NCI-H345 (cell line): ENCODE data around the gene C11orf21.

Source experiments
- DNase-seq: peaks from one replicate; lab custom pipeline; 2025; lab: John Stamatoyannopoulos, UW

C11orf21 gene

DNA sequence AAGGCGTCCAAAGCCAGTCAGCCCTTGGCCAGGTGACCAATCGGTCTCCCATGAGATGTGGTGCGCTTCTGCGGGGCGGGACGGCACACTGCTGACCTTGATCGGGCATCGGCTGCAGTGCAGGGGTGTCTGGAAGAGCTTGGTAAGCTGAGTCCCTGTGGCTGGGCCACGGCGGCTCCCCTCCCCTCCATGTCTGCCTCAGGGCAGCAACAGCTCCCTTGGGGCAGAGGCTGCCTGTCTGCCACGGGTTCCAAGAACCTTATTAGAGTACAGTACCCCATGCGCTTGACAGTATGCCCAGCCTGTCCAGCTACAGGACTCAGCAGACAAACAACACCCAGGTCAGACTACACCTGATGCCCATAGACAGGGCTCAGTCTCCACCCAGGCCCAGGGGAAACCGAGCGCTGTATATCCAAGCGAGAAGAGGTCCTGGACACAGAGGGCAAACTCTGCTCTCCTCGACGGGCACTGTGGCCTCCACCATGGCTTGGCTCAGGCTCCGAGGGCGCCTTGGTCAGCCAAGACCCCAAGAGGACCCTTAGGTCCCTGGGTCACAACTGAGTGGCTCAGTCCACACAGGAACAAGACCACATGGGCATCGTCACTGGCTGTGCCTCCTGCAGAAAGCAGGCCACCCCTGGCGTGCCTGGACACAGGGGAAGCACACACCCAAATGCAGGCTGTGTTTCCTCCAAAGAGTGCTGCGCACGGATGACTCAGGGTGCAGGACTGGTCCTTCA lies 19.0 kb upstream of the C11orf21 start:
- DNase-seq, result no peak

GRCh38 chr11:2319791-2320472 lies 18.2 kb upstream of the C11orf21 start:
- DNase-seq, result no peak

DNA sequence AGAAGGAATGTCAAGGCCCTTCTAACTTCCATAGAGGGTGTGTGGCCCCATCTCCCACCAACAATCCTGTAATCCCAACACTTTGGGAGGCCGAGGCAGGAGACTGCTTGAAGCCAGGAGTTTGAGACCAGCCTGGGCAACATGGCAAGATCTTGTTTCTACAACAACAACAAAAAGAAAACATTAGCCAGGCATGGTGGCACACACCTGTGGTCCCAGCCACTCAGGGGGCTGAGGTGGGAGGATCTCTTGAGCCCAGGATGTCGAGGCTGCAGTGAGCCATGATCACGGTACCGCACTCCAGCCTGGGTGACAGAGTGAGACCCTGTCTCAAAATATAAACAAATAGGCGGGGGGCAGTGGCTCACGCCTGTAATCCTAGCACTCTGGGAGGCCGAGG lies 17.0 kb upstream of the C11orf21 start:
- no peak for DNase-seq

DNA sequence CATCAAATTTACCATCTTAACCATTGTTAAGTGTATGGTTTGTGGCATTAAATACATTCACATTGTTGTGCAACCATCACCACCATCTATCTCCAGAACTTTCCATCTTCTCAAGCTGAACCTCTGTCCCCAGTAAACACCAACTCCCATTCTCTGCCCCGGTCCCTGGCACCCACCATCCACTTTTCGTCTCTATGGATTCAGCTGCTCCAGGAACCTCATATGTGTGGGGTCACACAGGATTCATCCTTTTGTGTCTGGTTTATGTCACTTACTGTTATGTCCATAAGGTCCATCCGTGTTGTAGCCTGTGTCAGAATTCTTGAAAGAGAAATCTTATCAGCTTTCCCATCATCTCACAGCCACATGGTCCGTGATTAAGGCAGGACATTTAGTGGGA lies 16.4 kb upstream of the C11orf21 start:
- DNase-seq, result no peak

GRCh38 chr11:2317354-2318050 lies 15.8 kb upstream of the C11orf21 start:
- DNase-seq, result no peak

DNA sequence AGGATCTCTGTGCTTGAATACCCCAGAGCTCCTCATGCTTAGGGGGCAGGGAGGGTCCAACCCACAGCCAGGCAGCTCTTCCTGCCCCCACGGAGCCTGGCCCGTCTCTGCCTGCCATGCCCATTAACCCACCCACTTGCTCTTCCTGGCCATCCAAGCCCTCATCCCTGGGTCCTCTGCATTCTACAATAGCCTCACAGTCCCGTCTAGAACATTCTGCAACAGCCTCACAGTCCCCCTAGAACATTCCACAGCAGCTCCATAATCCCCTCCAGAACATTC lies 15.2 kb upstream of the C11orf21 start:
- no peak for DNase-seq

- DNase-seq, result no peak
Measured at GRCh38 chr11:2316169-2316962, 14.6 kb upstream of the C11orf21 start.

DNA sequence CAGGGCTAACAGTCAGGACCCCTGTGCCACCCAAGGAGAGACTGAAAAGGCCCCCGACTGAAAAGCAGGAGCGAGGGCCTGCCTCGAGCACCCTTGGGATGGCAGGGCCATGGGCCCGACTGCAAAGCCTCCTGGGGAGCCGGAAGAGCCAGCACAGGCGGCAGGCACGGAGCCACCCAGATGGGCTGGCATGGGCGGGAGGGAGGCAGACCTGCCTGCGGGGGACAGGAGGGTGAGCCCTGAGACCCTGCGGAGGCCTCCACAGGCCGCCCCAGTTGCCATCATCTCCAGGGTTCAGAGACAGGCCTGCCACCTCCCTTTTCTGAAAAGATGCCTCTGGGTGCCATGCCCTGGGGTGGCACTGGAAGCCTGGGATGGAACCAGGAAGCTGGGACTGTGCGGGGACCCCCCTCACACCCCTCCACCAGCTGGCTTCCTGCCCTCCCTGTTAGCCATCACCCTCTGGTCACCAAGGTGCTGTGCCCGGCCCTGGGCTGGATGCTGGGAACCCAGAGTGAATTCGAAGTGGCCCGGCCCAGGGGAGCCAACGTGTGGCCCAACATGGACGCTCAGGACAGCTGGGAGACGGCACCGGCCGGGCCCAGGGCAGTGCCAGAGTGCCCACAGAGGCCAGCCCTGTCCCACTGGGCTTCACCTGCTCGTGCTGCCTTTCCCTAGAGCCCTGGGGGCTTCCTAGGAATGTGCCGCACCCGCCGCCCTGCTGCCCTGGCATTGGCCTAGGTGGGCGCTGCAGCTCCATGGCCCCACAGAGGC lies 13.9 kb upstream of the C11orf21 start:
- DNase-seq, result no peak

DNA sequence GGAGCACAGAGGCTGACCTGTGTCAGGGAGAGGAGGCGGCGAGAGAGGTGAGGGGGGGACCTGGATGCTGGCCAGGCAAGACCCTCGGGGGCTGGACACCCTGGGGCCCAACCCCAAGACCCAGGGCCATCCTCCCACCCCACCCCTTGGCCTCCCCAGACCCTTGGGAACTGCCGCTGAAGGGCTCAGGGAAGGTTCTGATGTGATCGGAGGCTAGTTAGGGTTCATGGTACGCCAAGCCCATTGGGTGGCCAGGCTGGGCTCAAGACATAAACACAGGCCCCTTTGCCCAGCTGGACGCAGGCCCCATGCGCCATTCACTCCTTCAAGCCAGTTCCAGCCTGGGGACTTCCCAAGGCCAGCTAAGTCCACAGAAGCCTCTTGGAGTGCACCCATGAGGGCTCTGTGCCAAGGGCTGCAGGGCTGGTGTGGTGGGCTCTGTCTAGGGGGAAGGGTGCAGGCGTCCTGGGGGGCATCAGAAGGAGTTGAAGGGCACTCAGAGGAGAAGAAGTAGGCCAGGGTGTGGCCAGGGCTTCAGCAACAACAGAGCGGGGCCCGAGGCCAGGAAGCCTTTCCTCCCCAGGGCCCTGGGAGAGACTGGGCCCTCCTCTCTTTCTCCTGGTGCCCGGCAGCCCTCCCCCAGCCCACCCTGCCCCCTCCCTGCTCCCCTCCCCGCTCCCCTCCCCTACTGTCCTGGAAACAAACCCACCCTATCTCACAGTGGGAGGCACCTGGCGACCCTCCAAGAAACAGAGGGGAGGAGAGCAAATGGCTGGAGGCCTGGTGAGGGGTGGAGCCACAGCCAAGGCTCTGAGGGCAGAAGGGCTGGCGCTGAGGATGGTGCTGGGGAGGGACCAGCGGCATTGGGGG lies 13.0 kb upstream of the C11orf21 start:
- DNase-seq, result peak; percentile 72

DNA sequence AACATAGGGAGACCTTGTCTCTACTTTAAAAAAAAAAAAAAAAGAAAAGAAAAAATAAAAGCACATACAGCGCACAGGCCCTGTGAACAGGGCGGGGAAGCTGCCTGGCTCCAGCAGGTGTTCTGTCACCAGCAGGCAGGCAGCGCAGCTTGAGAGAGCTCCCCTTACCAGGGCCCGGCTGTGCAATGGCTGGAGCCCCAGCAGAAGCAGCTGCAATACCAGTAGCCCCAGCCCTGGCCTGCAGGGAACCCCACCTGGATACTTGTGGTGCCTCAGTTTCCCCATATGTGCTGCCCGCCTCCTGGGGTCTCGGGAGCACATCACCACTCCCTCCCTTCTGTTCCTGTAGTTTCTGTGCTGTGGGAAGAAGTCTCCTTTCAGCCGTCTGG lies 12.4 kb upstream of the C11orf21 start:
- no peak for DNase-seq

DNA sequence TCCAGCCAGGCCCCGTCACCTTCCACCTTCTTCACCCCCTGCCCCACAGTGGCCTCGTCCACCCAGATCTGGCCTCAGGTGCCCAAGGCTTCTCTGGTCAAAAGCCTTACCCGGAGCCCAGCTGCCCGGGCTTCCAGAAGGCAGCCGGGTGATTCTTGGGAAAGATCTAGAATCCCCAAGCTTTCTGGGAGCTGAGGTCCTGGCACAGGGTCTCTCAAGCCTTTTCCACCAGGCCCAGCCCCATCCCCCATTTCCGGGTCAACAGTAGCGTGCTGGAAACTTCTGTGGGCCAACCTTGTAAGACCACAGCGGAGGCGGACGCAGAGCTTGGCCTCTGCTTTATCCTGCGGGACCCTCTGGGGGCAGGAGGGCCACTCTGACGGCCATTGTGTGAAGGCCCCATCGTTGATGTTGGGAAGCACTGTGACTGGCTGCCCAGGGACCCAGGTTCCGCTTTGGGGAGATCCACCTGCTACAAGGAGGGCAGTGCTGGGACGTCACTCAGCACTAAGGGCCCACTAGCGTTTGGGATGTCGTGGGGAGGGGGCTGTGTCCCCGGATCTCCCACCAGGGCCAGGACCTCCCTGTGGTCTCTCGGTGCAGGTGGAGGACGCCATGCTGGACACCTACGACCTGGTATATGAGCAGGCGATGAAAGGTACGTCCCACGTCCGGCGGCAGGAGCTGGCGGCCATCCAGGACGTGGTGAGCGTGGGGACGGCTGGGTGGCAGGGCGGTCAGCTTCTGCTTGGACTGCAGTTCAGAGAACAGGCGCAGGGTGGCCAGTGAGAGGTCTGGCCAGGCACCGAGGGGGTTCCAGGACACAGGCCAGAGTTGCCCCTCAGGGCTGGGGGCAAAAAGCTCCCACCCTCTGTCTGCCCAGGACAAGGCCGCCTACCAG lies 11.6 kb upstream of the C11orf21 start:
- DNase-seq, result no peak

GRCh38 chr11:2312232-2313042 lies 10.7 kb upstream of the C11orf21 start:
- DNase-seq, result no peak

- DNase-seq, result no peak
Measured at GRCh38 chr11:2311353-2312133, 9.8 kb upstream of the C11orf21 start.

- no peak for DNase-seq
Measured at GRCh38 chr11:2310786-2311352, 9.2 kb upstream of the C11orf21 start.

GRCh38 chr11:2310073-2310785 lies 8.5 kb upstream of the C11orf21 start:
- no peak for DNase-seq

GRCh38 chr11:2309251-2310072 lies 7.7 kb upstream of the C11orf21 start:
- DNase-seq, result no peak
